ENCODE measurements around the gene LGR5. TPM values are rescaled to one million over a fixed set of nuclear protein-coding genes. Genes with fewer than 3 reads are reported as not detected.
A peak's percentile ranks its signal among the peaks of the same experiment; 100 is the strongest.

Gene LGR5
- total and polyA plus RNA-seq, 2 of the 4 experiments (the other 2 are of a cell fraction) = not detected

DNA sequence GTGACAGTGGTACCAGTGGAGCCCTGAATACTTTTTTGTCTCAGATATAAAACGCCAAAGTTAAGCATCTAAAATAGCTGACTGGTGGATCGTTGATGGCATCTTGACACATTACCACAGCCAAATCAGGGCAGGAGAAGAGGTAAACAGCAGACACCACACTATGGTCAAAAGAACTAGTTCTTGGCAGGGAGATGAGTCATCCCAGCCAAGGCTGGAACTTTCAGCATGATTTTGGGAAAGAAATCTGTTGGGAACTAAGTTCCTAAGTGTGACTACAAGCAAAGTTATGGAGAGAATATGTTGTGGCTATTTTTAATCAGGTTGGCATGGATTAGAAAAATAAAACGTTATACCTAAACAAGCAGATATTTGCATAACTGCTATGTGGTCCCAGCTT, 36.9 kb downstream of the LGR5 start:
- Histone ChIP-seq H3K4me1 (ENCODE audit: control insufficient read depth, insufficient read depth, low read length) (peaks cover 3% of the 10 kb centered on the region; the same call in 1 of the 2 replicates), H2BK120ac (ENCODE audit: low read depth, low read length) (peak overlapping the region; percentile 78; the same call in 1 of the 2 replicates), H3K9me3 (ENCODE audit: control insufficient read depth, insufficient read depth, low read length) (no peaks in the 10 kb centered on the region), H2AK5ac (ENCODE audit: low read depth, low read length) (no peak overlapping the region), H4K5ac (ENCODE audit: low read depth, low read length) (no peak overlapping the region), H3K9ac (ENCODE audit: low read depth, low read length) (no peak overlapping the region), H2BK5ac (ENCODE audit: low read depth, low read length, poor library complexity, severe bottlenecking) (peak overlapping the region; percentile 54), H2BK15ac (ENCODE audit: low read depth, low read length) (peak overlapping the region; percentile 72; the same call in 1 of the 3 replicates), H3K18ac (ENCODE audit: low read depth, low read length) (no peak overlapping the region), H3K23ac (ENCODE audit: low read depth, low read length) (no peak overlapping the region), H3K36me3 (ENCODE audit: control insufficient read depth, insufficient read depth, low read length) (no peaks in the 10 kb centered on the region), H3K9me1 (ENCODE audit: insufficient read depth, low read length) (peaks cover 3% of the 10 kb centered on the region), H3K79me1 (ENCODE audit: low read depth in 1 of 2, low read length in 2 of 2) (no peaks in the 10 kb centered on the region), H4K20me1 (ENCODE audit: insufficient read depth, low read length) (no peaks in the 10 kb centered on the region), H3K4me2 (ENCODE audit: low read depth, low read length) (no peak overlapping the region), H2AK9ac (replicated peaks; ENCODE audit: low read depth, low read length, poor library complexity) (no peak overlapping the region), H3K14ac (replicated peaks; ENCODE audit: low read depth, low read length) (no peak overlapping the region), H3K27me3 (ENCODE audit: control insufficient read depth, insufficient read depth, low read length) (no peaks in the 10 kb centered on the region; the same call in 1 of the 2 replicates), H3K56ac (ENCODE audit: extremely low read depth, insufficient read depth, low read length) (no peak overlapping the region), H4K8ac (ENCODE audit: low read depth in 2 of 2, low read length in 2 of 2) (peak overlapping the region in 1 of 2 experiments; percentile 32; a peak in 1 of 4 replicates), H2BK20ac (ENCODE audit: low read depth, low read length) (peak overlapping the region; percentile 69; the same call in 1 of the 2 replicates), H2AFZ (replicated peaks; ENCODE audit: low read length, poor library complexity) (peak overlapping the region; percentile 28), H4K91ac (ENCODE audit: insufficient read depth, low read depth, low read length) (no peak overlapping the region), H3K27ac (ENCODE audit: insufficient read depth, low read length) (no peak overlapping the region), H3K4me3 (ENCODE audit: insufficient read depth, low read depth, low read length) (no peak overlapping the region), H3K4ac (ENCODE audit: low read depth, low read length) (peak overlapping the region; percentile 24)
- in situ Hi-C loops (cut with MboI; ENCODE audit: low sequenced_read_pairs) (no loop called here), intact Hi-C loops (cut with micrococcal nuclease) (no loop called here), dilution Hi-C loops (cut with HindIII; ENCODE audit: low sequenced_read_pairs, unreplicated experiment) (no loop called here)
- POLR2A ChIA-PET (ENCODE audit: unreplicated experiment) = no interaction called here
- CTCF ChIA-PET = no interaction called here
- peak; percentile 76 for DNase-seq
- peak; percentile 80 for ATAC-seq (ENCODE audit: low read depth)
- BruUV-seq (replicated peaks) = no TSS peak
- no CpG with 5 or more reads among the region's 3 CpGs for WGBS, 2 experiments (ENCODE audit: extremely low coverage in 2 of 2, insufficient read length in 1 of 2)
- TF ChIP-seq FOS (IDR thresholded peaks at IDR 0.05; ENCODE audit: low read depth, low read length) (peak; percentile 55), MXI1 (IDR thresholded peaks at IDR 0.05; ENCODE audit: borderline replicate concordance, low read depth, low read length) (no peak), RAD21 (IDR thresholded peaks at IDR 0.05; ENCODE audit: low read length) (no peak), CHD1 (IDR thresholded peaks at IDR 0.05; ENCODE audit: low read depth, low read length) (no peak), SMC3 (IDR thresholded peaks at IDR 0.05; ENCODE audit: low read depth, low read length) (no peak), BHLHE40 (IDR thresholded peaks at IDR 0.05; ENCODE audit: low read depth, low read length) (no peak; the same call in 1 of the 2 replicates)
- TF ChIP-seq, protein P1, sequence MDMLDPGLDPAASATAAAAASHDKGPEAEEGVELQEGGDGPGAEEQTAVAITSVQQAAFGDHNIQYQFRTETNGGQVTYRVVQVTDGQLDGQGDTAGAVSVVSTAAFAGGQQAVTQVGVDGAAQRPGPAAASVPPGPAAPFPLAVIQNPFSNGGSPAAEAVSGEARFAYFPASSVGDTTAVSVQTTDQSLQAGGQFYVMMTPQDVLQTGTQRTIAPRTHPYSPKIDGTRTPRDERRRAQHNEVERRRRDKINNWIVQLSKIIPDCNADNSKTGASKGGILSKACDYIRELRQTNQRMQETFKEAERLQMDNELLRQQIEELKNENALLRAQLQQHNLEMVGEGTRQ (IDR thresholded peaks at IDR 0.05; ENCODE audit: low read depth, low read length) = no peak
- TF ChIP-seq, protein P2, sequence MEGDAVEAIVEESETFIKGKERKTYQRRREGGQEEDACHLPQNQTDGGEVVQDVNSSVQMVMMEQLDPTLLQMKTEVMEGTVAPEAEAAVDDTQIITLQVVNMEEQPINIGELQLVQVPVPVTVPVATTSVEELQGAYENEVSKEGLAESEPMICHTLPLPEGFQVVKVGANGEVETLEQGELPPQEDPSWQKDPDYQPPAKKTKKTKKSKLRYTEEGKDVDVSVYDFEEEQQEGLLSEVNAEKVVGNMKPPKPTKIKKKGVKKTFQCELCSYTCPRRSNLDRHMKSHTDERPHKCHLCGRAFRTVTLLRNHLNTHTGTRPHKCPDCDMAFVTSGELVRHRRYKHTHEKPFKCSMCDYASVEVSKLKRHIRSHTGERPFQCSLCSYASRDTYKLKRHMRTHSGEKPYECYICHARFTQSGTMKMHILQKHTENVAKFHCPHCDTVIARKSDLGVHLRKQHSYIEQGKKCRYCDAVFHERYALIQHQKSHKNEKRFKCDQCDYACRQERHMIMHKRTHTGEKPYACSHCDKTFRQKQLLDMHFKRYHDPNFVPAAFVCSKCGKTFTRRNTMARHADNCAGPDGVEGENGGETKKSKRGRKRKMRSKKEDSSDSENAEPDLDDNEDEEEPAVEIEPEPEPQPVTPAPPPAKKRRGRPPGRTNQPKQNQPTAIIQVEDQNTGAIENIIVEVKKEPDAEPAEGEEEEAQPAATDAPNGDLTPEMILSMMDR (conservative IDR thresholded peaks at IDR 0.05; ENCODE audit: low read depth, low read length) = no peak

Data from IMR-90 (cell line).